Measurements from ENCODE around the gene CEP192.

GRCh38 chr18:13145636-13146190, 154.6 kb downstream of the CEP192 start:
- no peak for TF ChIP-seq CTCF (IDR thresholded peaks at IDR 0.05; ENCODE audit: low read depth, low read length)
- no peak for TF ChIP-seq EZH2phosphoT487 (IDR thresholded peaks at IDR 0.05; ENCODE audit: low read depth)
